ENCODE results near the gene EP400. TPM values are rescaled to one million over a fixed set of nuclear protein-coding genes. Genes with fewer than 3 reads are reported as not detected.

The EP400 gene
- total RNA-seq, 2 donors from 2014 or later = 10.5 to 15.5 TPM

DNA sequence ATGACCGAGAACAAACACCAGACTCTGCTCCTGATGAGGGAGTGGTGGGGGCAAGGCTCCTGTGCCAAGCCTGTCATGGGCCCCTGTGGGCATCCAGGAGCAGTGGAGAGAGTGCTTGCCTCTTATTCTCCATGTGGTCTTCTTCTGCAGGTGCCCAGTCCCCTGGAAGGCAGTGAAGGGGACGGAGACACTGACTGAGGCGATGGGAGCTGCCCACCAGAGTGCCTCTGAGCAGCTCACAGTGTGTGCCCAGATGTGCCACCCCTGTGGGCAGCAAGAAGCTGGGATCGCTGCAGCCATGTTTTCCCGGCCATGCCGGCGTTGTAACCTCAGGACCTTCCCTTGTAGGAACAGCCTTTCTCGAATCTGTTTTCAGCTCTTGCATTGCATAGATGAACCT lies 6.4 kb upstream of the EP400 start:
- Histone ChIP-seq H3K27me3 (no peaks in the 10 kb centered on the region), H3K4me3 (no peak overlapping the region), H3K36me3 (peaks cover 18% of the 10 kb centered on the region), H3K9me3 (no peaks in the 10 kb centered on the region), H3K4me1 (peaks cover 0 to 5% of the 10 kb centered on the region in 2 donors), H3K27ac (no peak overlapping the region)
- DNase-seq (ENCODE audit: low spot score) = no peak
- TF ChIP-seq, protein P1, sequence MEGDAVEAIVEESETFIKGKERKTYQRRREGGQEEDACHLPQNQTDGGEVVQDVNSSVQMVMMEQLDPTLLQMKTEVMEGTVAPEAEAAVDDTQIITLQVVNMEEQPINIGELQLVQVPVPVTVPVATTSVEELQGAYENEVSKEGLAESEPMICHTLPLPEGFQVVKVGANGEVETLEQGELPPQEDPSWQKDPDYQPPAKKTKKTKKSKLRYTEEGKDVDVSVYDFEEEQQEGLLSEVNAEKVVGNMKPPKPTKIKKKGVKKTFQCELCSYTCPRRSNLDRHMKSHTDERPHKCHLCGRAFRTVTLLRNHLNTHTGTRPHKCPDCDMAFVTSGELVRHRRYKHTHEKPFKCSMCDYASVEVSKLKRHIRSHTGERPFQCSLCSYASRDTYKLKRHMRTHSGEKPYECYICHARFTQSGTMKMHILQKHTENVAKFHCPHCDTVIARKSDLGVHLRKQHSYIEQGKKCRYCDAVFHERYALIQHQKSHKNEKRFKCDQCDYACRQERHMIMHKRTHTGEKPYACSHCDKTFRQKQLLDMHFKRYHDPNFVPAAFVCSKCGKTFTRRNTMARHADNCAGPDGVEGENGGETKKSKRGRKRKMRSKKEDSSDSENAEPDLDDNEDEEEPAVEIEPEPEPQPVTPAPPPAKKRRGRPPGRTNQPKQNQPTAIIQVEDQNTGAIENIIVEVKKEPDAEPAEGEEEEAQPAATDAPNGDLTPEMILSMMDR (IDR thresholded peaks at IDR 0.05) = no peak

DNA sequence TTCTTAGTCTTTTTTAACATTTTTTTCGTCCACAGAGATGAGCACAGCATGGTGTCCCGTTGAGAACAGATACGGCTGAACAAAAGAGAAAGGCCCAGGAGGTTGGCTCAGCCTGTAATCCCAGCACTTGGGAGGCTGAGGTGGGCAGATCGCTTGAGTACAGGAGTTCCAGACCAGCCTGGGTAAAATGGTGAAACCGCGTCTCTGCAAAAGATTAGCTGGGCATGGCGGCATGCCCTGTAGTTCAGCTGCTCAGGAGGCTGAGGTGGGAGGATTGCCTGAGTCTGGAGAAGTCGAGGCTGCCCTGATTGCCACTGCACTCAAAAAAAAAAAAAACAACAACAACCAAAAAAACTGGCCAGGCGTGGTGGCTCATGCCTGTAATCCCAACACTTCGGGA lies 5.9 kb upstream of the EP400 start:
- no peak overlapping the region for H3K27ac ChIP-seq
- DNase-seq (ENCODE audit: low spot score) = peak; percentile 18
- no peak overlapping the region for H3K4me3 ChIP-seq
- peaks cover 0 to 5% of the 10 kb centered on the region in 2 donors for H3K4me1 ChIP-seq
- TF ChIP-seq, protein P1 (IDR thresholded peaks at IDR 0.05) = no peak
- peaks cover 18% of the 10 kb centered on the region for H3K36me3 ChIP-seq
- H3K9me3 ChIP-seq = no peaks in the 10 kb centered on the region
- no peaks in the 10 kb centered on the region for H3K27me3 ChIP-seq

GRCh38 chr12:131944601-131945251 lies 5.0 kb upstream of the EP400 start:
- DNase-seq (ENCODE audit: low spot score) = peak; percentile 34
- H3K27me3 ChIP-seq = no peaks in the 10 kb centered on the region
- H3K4me3 ChIP-seq = no peak overlapping the region
- H3K36me3 ChIP-seq = peaks cover 18% of the 10 kb centered on the region
- peaks cover 0 to 9% of the 10 kb centered on the region in 2 donors for H3K4me1 ChIP-seq
- H3K27ac ChIP-seq = no peak overlapping the region
- no peaks in the 10 kb centered on the region for H3K9me3 ChIP-seq
- TF ChIP-seq, protein P1 (IDR thresholded peaks at IDR 0.05) = no peak

- TF ChIP-seq, protein P1 (IDR thresholded peaks at IDR 0.05) = no peak
- DNase-seq (ENCODE audit: low spot score) = peak; percentile 11
- Histone ChIP-seq H3K4me3 (no peak overlapping the region), H3K36me3 (peaks cover 11% of the 10 kb centered on the region), H3K4me1 (peaks cover 0 to 21% of the 10 kb centered on the region in 2 donors), H3K27me3 (no peaks in the 10 kb centered on the region), H3K9me3 (no peaks in the 10 kb centered on the region), H3K27ac (no peak overlapping the region)
These were observed 3.0 kb upstream of the EP400 start for GRCh38 chr12:131946757-131947156.

DNA sequence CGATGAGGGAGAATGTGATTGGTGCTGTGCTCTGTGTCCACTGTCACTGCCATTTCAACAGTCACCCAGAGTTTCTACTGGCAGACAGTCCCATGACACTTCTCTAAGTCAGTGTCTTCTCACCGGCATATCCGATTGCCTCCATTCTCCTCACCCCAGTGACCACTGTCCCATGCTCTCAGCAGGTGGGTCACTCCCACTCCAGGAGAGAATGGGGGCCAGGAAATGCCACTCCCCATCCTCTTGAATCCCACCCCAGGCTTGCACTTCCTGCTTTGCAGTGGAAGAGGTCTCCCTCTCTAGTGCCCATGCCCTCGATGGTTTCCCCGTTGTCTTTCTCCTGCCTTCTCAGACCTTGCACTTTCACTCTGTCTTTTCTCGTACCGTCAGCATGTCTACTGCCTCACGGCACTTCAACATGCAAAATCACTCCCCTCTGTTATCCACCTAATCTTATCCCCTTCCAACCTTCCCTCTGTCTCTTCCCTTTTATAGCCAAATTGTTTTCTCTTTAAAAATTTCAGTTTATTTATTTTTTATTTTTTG lies 2.2 kb upstream of the EP400 start:
- peak; percentile 58 for DNase-seq (ENCODE audit: low spot score)
- peak overlapping the region in 1 of 2 donors; percentile 25 for H3K27ac ChIP-seq
- H3K27me3 ChIP-seq = no peaks in the 10 kb centered on the region
- H3K4me1 ChIP-seq = peaks cover 0 to 25% of the 10 kb centered on the region in 2 donors
- no peaks in the 10 kb centered on the region for H3K9me3 ChIP-seq
- no peak overlapping the region for H3K4me3 ChIP-seq
- peaks cover 6% of the 10 kb centered on the region for H3K36me3 ChIP-seq
- TF ChIP-seq, protein P1 (IDR thresholded peaks at IDR 0.05) = no peak
